ENCODE results near the gene ASPG. TPM values are rescaled to one million over a fixed set of nuclear protein-coding genes. Genes with fewer than 3 reads are reported as not detected.
"Not testable (repeated sequence)": the region's sequence is repeated elsewhere in the genome, so short reads cannot be mapped to it uniquely, and the experiment has no call there.

ASPG gene
- total RNA-seq, 1 experiment from 2014 or later: not detected

DNA sequence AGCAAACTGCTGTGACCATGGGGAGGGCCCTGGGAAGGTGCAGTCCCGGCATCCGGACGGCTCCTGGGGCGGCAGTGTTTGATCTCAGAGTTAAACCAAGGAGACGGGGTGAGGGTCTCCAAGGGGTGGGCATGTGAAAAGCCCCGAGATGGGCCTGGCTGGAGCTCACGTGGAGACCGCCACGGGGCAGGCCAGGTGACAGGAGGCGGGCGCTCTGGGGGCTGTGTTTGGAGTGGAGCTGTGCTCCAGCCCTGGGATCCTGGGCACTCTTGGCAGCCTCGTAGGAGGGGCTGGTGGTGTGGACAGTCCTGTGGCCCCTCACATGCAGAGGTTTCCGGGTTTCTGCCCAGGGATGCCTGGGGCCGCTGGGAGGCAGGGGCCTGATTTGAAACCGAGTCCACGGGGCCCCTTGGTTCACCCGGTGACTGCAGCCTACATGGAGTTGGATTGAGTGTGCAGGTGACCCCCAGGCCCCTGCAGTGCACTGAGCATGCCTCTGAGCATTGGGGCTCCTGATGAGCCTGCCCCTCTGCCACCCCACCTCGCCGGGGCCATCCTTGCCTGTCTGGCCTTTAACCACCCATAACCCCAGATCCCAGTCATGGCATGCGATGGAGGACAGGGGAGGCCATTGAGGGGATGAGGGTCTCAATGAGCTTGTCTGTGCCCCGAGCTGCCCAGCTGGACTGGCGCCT, 61.3 kb downstream of the ASPG start:
- no peak for DNase-seq (ENCODE audit: low read depth)

GRCh38 chr14:104147346-104148125, 62.0 kb downstream of the ASPG start:
- DNase-seq (ENCODE audit: low read depth): no peak

GRCh38 chr14:104148433-104149277, 63.2 kb downstream of the ASPG start:
- no peak for DNase-seq (ENCODE audit: low read depth)

- DNase-seq (ENCODE audit: low read depth): no peak
These were observed 63.7 kb downstream of the ASPG start for GRCh38 chr14:104149278-104149595.

DNA sequence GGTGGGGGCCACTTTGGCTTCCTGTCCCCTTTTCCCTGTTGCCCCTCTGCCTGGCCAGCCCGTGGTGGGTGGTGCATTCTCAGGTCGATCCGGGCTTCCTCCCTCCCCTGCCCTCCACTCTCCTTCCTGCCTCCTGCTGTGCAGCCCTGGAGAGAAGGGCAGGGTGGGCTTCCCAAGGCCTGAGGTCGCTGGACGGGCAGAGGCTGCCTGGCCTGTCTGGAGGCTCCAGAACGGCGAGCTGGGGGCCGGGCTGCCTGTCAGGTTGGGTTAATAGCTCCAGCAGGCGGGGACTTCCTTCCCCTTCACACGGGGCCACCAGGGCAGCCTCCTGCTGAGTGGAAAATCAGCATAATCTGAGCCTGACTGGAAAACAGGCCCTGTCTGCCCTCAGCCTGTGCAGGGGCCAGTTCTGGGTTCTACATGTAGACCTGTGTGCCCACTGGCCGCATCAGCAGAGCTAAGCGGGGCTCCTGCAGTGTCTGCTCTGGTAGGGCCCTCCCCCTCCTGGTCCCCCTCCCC, 64.2 kb downstream of the ASPG start:
- no peak for DNase-seq (ENCODE audit: low read depth)

- DNase-seq (ENCODE audit: low read depth): no peak
These were observed 64.9 kb downstream of the ASPG start for GRCh38 chr14:104150136-104151025.

DNA sequence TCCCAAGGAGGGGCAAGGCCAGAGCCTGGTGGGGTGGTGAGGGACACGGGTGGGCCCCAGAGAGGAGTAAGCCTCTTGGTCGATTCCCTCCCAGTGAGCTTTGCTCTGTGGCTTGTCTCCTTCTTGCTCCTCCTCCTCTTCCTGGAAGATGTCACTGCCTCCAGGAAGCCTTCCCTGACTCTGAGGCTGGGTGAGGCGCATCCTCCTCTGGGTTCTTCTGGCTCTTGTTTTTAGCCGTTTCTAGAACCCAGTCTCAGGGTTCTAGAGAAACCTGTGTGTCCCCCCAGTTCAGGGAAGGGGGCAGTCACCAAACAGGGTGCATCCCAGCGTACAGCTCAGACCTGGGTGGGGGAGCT, 65.5 kb downstream of the ASPG start:
- no peak for DNase-seq (ENCODE audit: low read depth)

GRCh38 chr14:104151566-104152245, 66.2 kb downstream of the ASPG start:
- no peak for DNase-seq (ENCODE audit: low read depth)

DNA sequence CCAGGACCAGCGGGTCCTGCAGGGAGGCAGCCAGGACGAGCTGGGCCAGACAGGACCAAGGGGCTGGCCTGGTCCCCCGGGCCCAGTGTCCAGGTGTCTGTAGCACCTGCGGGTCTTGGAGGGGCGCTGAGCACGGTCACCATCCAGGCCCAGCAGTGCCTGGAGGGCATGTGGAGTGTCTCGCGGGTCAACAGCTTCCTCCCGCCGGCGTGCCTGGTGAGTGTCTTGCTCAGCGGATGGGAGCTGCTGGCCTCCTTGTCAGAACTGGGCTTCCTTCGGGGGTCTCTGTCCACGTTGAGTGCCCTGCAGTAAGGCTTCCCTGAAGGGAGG, 66.7 kb downstream of the ASPG start:
- DNase-seq (ENCODE audit: low read depth): no peak

- no peak for DNase-seq (ENCODE audit: low read depth)
These were observed 67.3 kb downstream of the ASPG start for GRCh38 chr14:104152686-104153393.

DNA sequence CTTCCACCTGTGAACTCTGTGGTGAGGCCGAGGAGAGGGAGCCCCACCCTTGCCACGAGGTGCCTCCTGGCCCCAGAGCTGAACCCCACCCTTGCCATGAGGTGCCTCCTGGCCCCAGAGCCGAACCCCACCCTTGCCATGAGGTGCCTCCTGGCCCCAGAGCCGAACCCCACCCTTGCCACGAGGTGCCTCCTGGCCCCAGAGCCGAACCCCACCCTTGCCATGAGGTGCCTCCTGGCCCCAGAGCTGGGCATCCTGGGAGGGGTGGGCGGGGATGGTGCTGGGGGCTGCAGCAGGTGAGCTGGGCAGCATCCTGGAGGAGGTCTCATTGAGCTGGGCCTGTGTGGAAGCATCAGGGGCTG, 67.9 kb downstream of the ASPG start:
- DNase-seq (ENCODE audit: low read depth): not testable (repeated sequence)

GRCh38 chr14:104154246-104154645, 68.7 kb downstream of the ASPG start:
- no peak for DNase-seq (ENCODE audit: low read depth)

- DNase-seq (ENCODE audit: low read depth): no peak
These were observed 70.0 kb downstream of the ASPG start for GRCh38 chr14:104155513-104155912.

GRCh38 chr14:104156142-104156541, 70.6 kb downstream of the ASPG start:
- no peak for DNase-seq (ENCODE audit: low read depth)

GRCh38 chr14:104157016-104157928, 71.8 kb downstream of the ASPG start:
- DNase-seq (ENCODE audit: low read depth): no peak

- no peak for DNase-seq (ENCODE audit: low read depth)
These were observed 73.6 kb downstream of the ASPG start for GRCh38 chr14:104158827-104159798.

DNA sequence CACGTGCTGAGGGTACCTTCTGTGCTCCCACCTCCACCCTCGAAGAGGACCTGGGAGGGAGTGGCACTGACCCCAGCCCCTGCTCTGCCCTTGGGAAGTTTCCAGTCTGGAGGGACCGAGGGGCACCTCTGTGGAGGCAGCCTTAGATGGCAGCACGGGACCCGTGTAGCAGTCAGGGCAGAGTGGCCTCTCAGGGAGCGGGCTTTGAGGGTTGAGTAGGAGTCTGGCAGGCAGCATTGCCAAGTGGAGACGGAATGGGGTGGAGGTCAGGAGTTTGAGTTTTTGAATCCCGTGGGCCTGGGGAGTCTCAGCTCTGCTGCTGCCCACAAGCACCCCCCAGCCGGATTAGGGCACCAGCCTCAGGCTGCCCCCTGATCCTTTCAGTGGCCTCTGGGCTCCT, 74.5 kb downstream of the ASPG start:
- no peak for DNase-seq (ENCODE audit: low read depth)
